WTC11 (cell line): ENCODE results near the gene GALNT5.

Source experiments
- TF ChIP-seq, protein P1 (sequence below): sonication (generic); formaldehyde crosslinking; conservative IDR thresholded peaks from 2 replicates; pipeline ENCODE4 v1.8.1; 2022; ENCODE audit warnings: mild to moderate bottlenecking, missing genetic modification reagents
- TF ChIP-seq, protein P2 (sequence below): fragments of 200-600 bp; IDR thresholded peaks from 2 replicates; pipeline ENCODE4 v1.8.0; 2022; ENCODE audit warnings: antibody characterized with exemption

DNA sequence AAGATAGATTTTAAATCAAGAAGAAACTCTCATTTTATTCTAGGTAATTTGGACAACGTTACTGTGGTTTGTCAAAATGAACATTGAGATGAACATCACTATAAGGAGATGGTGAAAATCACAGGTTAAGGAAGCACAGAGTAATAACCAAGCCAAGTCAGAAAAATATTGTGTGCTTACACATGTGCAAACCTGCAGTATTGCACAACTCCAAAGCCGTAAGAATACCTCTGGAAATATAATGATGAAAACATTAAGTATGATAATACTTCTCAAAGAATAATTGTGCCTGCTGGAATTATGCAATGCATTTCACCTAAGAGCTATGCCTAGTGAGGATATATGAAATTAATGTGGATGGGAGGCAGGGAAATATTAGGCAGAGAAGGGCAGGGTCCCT is 21.1 kb upstream of the GALNT5 start:
- TF ChIP-seq, protein P1, sequence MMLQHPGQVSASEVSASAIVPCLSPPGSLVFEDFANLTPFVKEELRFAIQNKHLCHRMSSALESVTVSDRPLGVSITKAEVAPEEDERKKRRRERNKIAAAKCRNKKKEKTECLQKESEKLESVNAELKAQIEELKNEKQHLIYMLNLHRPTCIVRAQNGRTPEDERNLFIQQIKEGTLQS (CRISPR knock-in tag), result no peak
- TF ChIP-seq, protein P2, sequence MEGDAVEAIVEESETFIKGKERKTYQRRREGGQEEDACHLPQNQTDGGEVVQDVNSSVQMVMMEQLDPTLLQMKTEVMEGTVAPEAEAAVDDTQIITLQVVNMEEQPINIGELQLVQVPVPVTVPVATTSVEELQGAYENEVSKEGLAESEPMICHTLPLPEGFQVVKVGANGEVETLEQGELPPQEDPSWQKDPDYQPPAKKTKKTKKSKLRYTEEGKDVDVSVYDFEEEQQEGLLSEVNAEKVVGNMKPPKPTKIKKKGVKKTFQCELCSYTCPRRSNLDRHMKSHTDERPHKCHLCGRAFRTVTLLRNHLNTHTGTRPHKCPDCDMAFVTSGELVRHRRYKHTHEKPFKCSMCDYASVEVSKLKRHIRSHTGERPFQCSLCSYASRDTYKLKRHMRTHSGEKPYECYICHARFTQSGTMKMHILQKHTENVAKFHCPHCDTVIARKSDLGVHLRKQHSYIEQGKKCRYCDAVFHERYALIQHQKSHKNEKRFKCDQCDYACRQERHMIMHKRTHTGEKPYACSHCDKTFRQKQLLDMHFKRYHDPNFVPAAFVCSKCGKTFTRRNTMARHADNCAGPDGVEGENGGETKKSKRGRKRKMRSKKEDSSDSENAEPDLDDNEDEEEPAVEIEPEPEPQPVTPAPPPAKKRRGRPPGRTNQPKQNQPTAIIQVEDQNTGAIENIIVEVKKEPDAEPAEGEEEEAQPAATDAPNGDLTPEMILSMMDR, result no peak
